H9 (cell line): ENCODE data around the gene SPATA16. TPM values are rescaled to one million over a fixed set of nuclear protein-coding genes. Genes with fewer than 3 reads are reported as not detected.

Source experiments
- DNase-seq: peaks from one replicate; pipeline ENCODE4 v3.0.0-alpha.2; 2017
- H2AFZ ChIP-seq: one replicate; pipeline ENCODE4 v1.6.1; 2013; ENCODE audit warnings: mild to moderate bottlenecking, low read length, control low read depth, moderate library complexity
- H2AK5ac ChIP-seq: 2 replicates; pipeline ENCODE4 v1.6.1; 2013; ENCODE audit warnings: low read length, control low read depth, mixed read lengths; ENCODE audit not compliant: insufficient read length
- H2BK120ac ChIP-seq: one replicate; pipeline ENCODE4 v1.6.1; 2013; ENCODE audit warnings: low read depth, mild to moderate bottlenecking, low read length, control low read depth, inconsistent platforms; ENCODE audit not compliant: poor library complexity, severe bottlenecking
- H2BK12ac ChIP-seq: 2 replicates; pipeline ENCODE4 v1.6.1; 2013; ENCODE audit warnings: low read length, control low read depth, mixed read lengths, low read depth; ENCODE audit not compliant: insufficient read length
- H2BK15ac ChIP-seq: 2 replicates; pipeline ENCODE4 v1.6.1; 2013; ENCODE audit warnings: low read depth, low read length, control low read depth
- H2BK20ac ChIP-seq: one replicate; pipeline ENCODE4 v1.6.1; 2013; ENCODE audit warnings: low read depth, mild to moderate bottlenecking, low read length, control low read depth, inconsistent platforms; ENCODE audit not compliant: poor library complexity, severe bottlenecking
- H2BK5ac ChIP-seq: 2 replicates; pipeline ENCODE4 v1.6.1; 2013; ENCODE audit warnings: low read length, control low read depth, mixed read lengths; ENCODE audit not compliant: insufficient read length
- H3K14ac ChIP-seq: 2 replicates; pipeline ENCODE4 v1.6.1; 2013; ENCODE audit warnings: low read length, control low read depth; ENCODE audit not compliant: insufficient read depth
- H3K18ac ChIP-seq: 2 replicates; pipeline ENCODE4 v1.6.1; 2013; ENCODE audit warnings: low read depth, mild to moderate bottlenecking, mixed read lengths, low read length, control low read depth; ENCODE audit not compliant: insufficient read length
- H3K23ac ChIP-seq: 2 replicates; pipeline ENCODE4 v1.6.1; 2013; ENCODE audit warnings: low read length, control low read depth, mixed read lengths, low read depth; ENCODE audit not compliant: insufficient read length
- H3K23me2 ChIP-seq: 2 replicates; pipeline ENCODE4 v1.6.1; 2013; ENCODE audit warnings: low read depth, mild to moderate bottlenecking, mixed read lengths, low read length, control low read depth; ENCODE audit not compliant: insufficient read length, poor library complexity, severe bottlenecking
- H3K27ac ChIP-seq: 2 replicates; pipeline ENCODE4 v1.5.1; 2013; ENCODE audit warnings: low read length, control low read depth, mixed read lengths, low read depth; ENCODE audit not compliant: insufficient read length
- H3K27me3 ChIP-seq: 2 replicates; pipeline ENCODE4 v1.6.1; 2013; ENCODE audit warnings: low read length, control low read depth, inconsistent platforms; ENCODE audit not compliant: insufficient read depth
- H3K4ac ChIP-seq: 2 replicates; pipeline ENCODE4 v1.6.1; 2013; ENCODE audit warnings: low read depth, mild to moderate bottlenecking, control low read depth, inconsistent platforms, low read length, moderate library complexity
- H3K4me1 ChIP-seq: 2 replicates; pipeline ENCODE4 v1.6.1; 2013; ENCODE audit warnings: low read length, control low read depth, inconsistent platforms; ENCODE audit not compliant: insufficient read depth
- H3K4me2 ChIP-seq: 2 replicates; pipeline ENCODE4 v1.6.1; 2013; ENCODE audit warnings: low read length, control low read depth, mixed read lengths; ENCODE audit not compliant: insufficient read length, insufficient read depth
- H3K56ac ChIP-seq: 2 replicates; pipeline ENCODE4 v1.6.1; 2013; ENCODE audit warnings: low read depth, mild to moderate bottlenecking, mixed read lengths, low read length, control low read depth; ENCODE audit not compliant: insufficient read length
- H3K79me1 ChIP-seq: 2 replicates; pipeline ENCODE4 v1.6.1; 2013; ENCODE audit warnings: low read depth, mild to moderate bottlenecking, moderate library complexity, low read length, control low read depth, inconsistent platforms; ENCODE audit not compliant: insufficient read depth, poor library complexity, severe bottlenecking
- H3K79me2 ChIP-seq: 2 replicates; pipeline ENCODE4 v1.6.1; 2013; ENCODE audit warnings: low read length, control low read depth, inconsistent platforms; ENCODE audit not compliant: insufficient read depth
- H3K9ac ChIP-seq: 2 replicates; pipeline ENCODE4 v1.6.1; 2013; ENCODE audit warnings: low read length, control low read depth, mixed read lengths; ENCODE audit not compliant: insufficient read length; ENCODE audit errors: extremely low read depth
- H3K9me3 ChIP-seq: one replicate; pipeline ENCODE4 v1.6.1; 2013; ENCODE audit warnings: low read depth, low read length, inconsistent platforms; ENCODE audit not compliant: control insufficient read depth
- H3T11ph ChIP-seq: one replicate; pipeline ENCODE4 v1.6.1; 2013; ENCODE audit warnings: mild to moderate bottlenecking, low read length, control low read depth, inconsistent platforms
- H4K20me1 ChIP-seq: one replicate; pipeline ENCODE4 v1.6.1; 2013; ENCODE audit not compliant: control insufficient read depth, insufficient read length, insufficient read depth
- H4K5ac ChIP-seq: 2 replicates; pipeline ENCODE4 v1.6.1; 2013; ENCODE audit warnings: low read depth, mild to moderate bottlenecking, mixed read lengths, low read length, control low read depth; ENCODE audit not compliant: insufficient read length
- H4K8ac ChIP-seq: replicated peaks from 2 replicates; pipeline ENCODE4 v1.6.1; 2013; ENCODE audit warnings: low read length, control low read depth, mixed read lengths, low read depth; ENCODE audit not compliant: insufficient read length
- H4K91ac ChIP-seq: 2 replicates; pipeline ENCODE4 v1.6.1; 2013; ENCODE audit warnings: low read depth, mild to moderate bottlenecking, moderate library complexity, mixed read lengths, low read length, control low read depth; ENCODE audit not compliant: insufficient read length
- H3K27ac Mint-ChIP-seq, 3 experiments: 2 replicates in 2 of 3; 3 replicates in 1 of 3; pipeline ENCODE4 v1.8.0; 2020 to 2021; ENCODE audit warnings: mixed read lengths in 3 of 3, mild to moderate bottlenecking in 1 of 3, moderate library complexity in 1 of 3
- H3K27me3 Mint-ChIP-seq: 2 replicates; pipeline ENCODE4 v1.8.0; 2021; ENCODE audit warnings: low read depth, mild to moderate bottlenecking, moderate library complexity, mixed read lengths
- H3K36me3 Mint-ChIP-seq, 3 experiments: 2 replicates in 2 of 3; 3 replicates in 1 of 3; pipeline ENCODE4 v1.8.0; 2020 to 2021; ENCODE audit warnings: low read depth in 3 of 3, mixed read lengths in 3 of 3; ENCODE audit not compliant: insufficient read depth in 1 of 3
- H3K4me1 Mint-ChIP-seq, 2 experiments: 2 replicates each; pipeline ENCODE4 v1.8.0; 2020; ENCODE audit warnings: mixed read lengths in 2 of 2
- H3K4me3 Mint-ChIP-seq, 2 experiments: 2 replicates in 1 of 2; 3 replicates in 1 of 2; pipeline ENCODE4 v1.8.0; 2020 to 2021; ENCODE audit warnings: mild to moderate bottlenecking in 2 of 2, mixed read lengths in 2 of 2, moderate library complexity in 1 of 2
- H3K9me3 Mint-ChIP-seq, 2 experiments: 2 replicates in 1 of 2; 3 replicates in 1 of 2; pipeline ENCODE4 v1.8.0; 2020; ENCODE audit warnings: mild to moderate bottlenecking in 2 of 2, mixed read lengths in 2 of 2, moderate library complexity in 1 of 2
- CTCF ChIP-seq: fragments of 200-600 bp; sonication (generic); conservative IDR thresholded peaks from 3 replicates; pipeline ENCODE4 v1.8.0; 2021; ENCODE audit warnings: antibody characterized with exemption, mild to moderate bottlenecking
- WGBS: extraction: QIAGEN DNeasy Blood & Tissue Kit; methylation state at CpG from one replicate; pipeline ENCODE4 v1.1.7; 2013; ENCODE audit warnings: missing lambda C conversion rate, low lambda C conversion rate, mixed read lengths; ENCODE audit not compliant: insufficient read length; ENCODE audit errors: extremely low coverage; 5-methylcytosine and 5-hydroxymethylcytosine counted together
- total RNA-seq: library from RNA; stranded (reverse); gene quantifications from 2 replicates; pipeline ENCODE4 v1.2.1, GENCODE V29; 2021

The SPATA16 gene
- total RNA-seq, 1 experiment from 2014 or later: not detected

GRCh38 chr3:173025941-173026340 is 115.1 kb downstream of the SPATA16 start:
- peaks cover 0 to 4% (median 0%) of the 10 kb centered on the region in 3 experiments; a peak in 2 of 7 replicates for H3K36me3 Mint-ChIP-seq
- Histone ChIP-seq H3K9me3 (no peaks in the 10 kb centered on the region), H3K4me2 (no peak overlapping the region), H3K79me2 (no peaks in the 10 kb centered on the region), H3K18ac (no peak overlapping the region), H2BK120ac (no peak overlapping the region), H2BK12ac (no peak overlapping the region), H2BK15ac (no peak overlapping the region), H3K23ac (no peak overlapping the region), H4K91ac (no peak overlapping the region), H3K4me1 (peaks cover 2% of the 10 kb centered on the region; the same call in 1 of the 2 replicates), H3K27me3 (no peaks in the 10 kb centered on the region), H3T11ph (no peak overlapping the region), H4K5ac (no peak overlapping the region), H3K27ac (no peak overlapping the region), H4K20me1 (no peaks in the 10 kb centered on the region), H3K4ac (no peak overlapping the region), H3K56ac (no peak overlapping the region), H3K9ac (no peak overlapping the region), H2BK5ac (no peak overlapping the region), H3K79me1 (no peaks in the 10 kb centered on the region), H2AFZ (peak overlapping the region; percentile 36), H2AK5ac (no peak overlapping the region), H3K14ac (no peak overlapping the region), H2BK20ac (no peak overlapping the region), H3K23me2 (no peaks in the 10 kb centered on the region), H4K8ac (no peak overlapping the region)
- no peaks in the 10 kb centered on the region for H3K27me3 Mint-ChIP-seq
- peaks cover 11 to 12% of the 10 kb centered on the region in 2 experiments for H3K4me1 Mint-ChIP-seq
- no peak for TF ChIP-seq CTCF
- WGBS: no CpG with 5 or more reads among the region's 5 CpGs
- H3K27ac Mint-ChIP-seq: no peak overlapping the region
- DNase-seq: no peak
- H3K9me3 Mint-ChIP-seq: no peaks in the 10 kb centered on the region; a peak in 1 of 5 replicates
- H3K4me3 Mint-ChIP-seq: no peak overlapping the region
